Dendritic cell treated with granulocyte-macrophage colony-stimulating factor and Interleukin-4, amounts not matched to agents 40 ng/mL and 50 ng/mL, for 4 days (primary cell): ENCODE results near the gene SYT3.
"Not testable (repeated sequence)": the region's sequence is repeated elsewhere in the genome, so short reads cannot be mapped to it uniquely, and the experiment has no call there.

Experiments used
- H3K27ac Mint-ChIP-seq: one replicate; pipeline ENCODE4 v1.8.0; 2022; ENCODE audit warnings: mild to moderate bottlenecking, mixed read lengths
- H3K27me3 Mint-ChIP-seq: one replicate; pipeline ENCODE4 v1.8.0; 2022; ENCODE audit warnings: mild to moderate bottlenecking, mixed read lengths
- H3K36me3 Mint-ChIP-seq: one replicate; pipeline ENCODE4 v1.8.0; 2022; ENCODE audit warnings: low read depth, mixed read lengths
- H3K4me1 Mint-ChIP-seq: one replicate; pipeline ENCODE4 v1.8.0; 2022; ENCODE audit warnings: low read depth, mixed read lengths
- H3K4me3 Mint-ChIP-seq: one replicate; pipeline ENCODE4 v1.8.0; 2022; ENCODE audit warnings: mild to moderate bottlenecking, moderate library complexity, mixed read lengths
- H3K9me3 Mint-ChIP-seq: one replicate; pipeline ENCODE4 v1.8.0; 2022; ENCODE audit warnings: mixed read lengths
- intact Hi-C: fragments of 100-400 bp; cut with micrococcal nuclease; formaldehyde crosslinking; loops from one replicate; pipeline ENCODE4 v1.15.0; 2022

Gene SYT3

GRCh38 chr19:50633973-50634372 is 5.7 kb downstream of the SYT3 start:
- no peak overlapping the region for H3K27ac Mint-ChIP-seq
- peaks cover 9% of the 10 kb centered on the region for H3K9me3 Mint-ChIP-seq
- no peaks in the 10 kb centered on the region for H3K4me1 Mint-ChIP-seq
- H3K27me3 Mint-ChIP-seq: peaks cover 29% of the 10 kb centered on the region
- H3K4me3 Mint-ChIP-seq: no peak overlapping the region
- H3K36me3 Mint-ChIP-seq: no peaks in the 10 kb centered on the region
- intact Hi-C loops: no loop called here

GRCh38 chr19:50633359-50633758 is 6.3 kb downstream of the SYT3 start:
- Mint-ChIP-seq H3K27ac (no peak overlapping the region), H3K4me1 (no peaks in the 10 kb centered on the region), H3K4me3 (no peak overlapping the region), H3K36me3 (no peaks in the 10 kb centered on the region), H3K9me3 (peaks cover 9% of the 10 kb centered on the region), H3K27me3 (peaks cover 23% of the 10 kb centered on the region)
- intact Hi-C loops: no loop called here

GRCh38 chr19:50632151-50632835 is 7.4 kb downstream of the SYT3 start:
- peaks cover 14% of the 10 kb centered on the region for H3K27me3 Mint-ChIP-seq
- H3K4me3 Mint-ChIP-seq: no peak overlapping the region
- intact Hi-C loops: no loop called here
- no peaks in the 10 kb centered on the region for H3K4me1 Mint-ChIP-seq
- H3K27ac Mint-ChIP-seq: no peak overlapping the region
- peaks cover 9% of the 10 kb centered on the region for H3K9me3 Mint-ChIP-seq
- no peaks in the 10 kb centered on the region for H3K36me3 Mint-ChIP-seq

- intact Hi-C loops: no loop called here
- Mint-ChIP-seq H3K27ac (no peak overlapping the region), H3K9me3 (peaks cover 9% of the 10 kb centered on the region), H3K36me3 (no peaks in the 10 kb centered on the region), H3K27me3 (peaks cover 7% of the 10 kb centered on the region), H3K4me1 (no peaks in the 10 kb centered on the region), H3K4me3 (no peak overlapping the region)
Measured at GRCh38 chr19:50629801-50630200, 9.9 kb downstream of the SYT3 start.

- Mint-ChIP-seq H3K9me3 (peaks cover 6% of the 10 kb centered on the region), H3K4me3 (no peak overlapping the region), H3K27ac (no peak overlapping the region), H3K36me3 (no peaks in the 10 kb centered on the region), H3K4me1 (no peaks in the 10 kb centered on the region), H3K27me3 (peaks cover 7% of the 10 kb centered on the region)
- intact Hi-C loops: no loop called here
Measured at GRCh38 chr19:50629194-50629593, 10.5 kb downstream of the SYT3 start.

GRCh38 chr19:50628551-50628950 is 11.1 kb downstream of the SYT3 start:
- peaks cover 7% of the 10 kb centered on the region for H3K27me3 Mint-ChIP-seq
- H3K4me1 Mint-ChIP-seq: no peaks in the 10 kb centered on the region
- H3K9me3 Mint-ChIP-seq: no peaks in the 10 kb centered on the region
- intact Hi-C loops: no loop called here
- no peak overlapping the region for H3K27ac Mint-ChIP-seq
- H3K4me3 Mint-ChIP-seq: no peak overlapping the region
- H3K36me3 Mint-ChIP-seq: no peaks in the 10 kb centered on the region

GRCh38 chr19:50628146-50628545 is 11.5 kb downstream of the SYT3 start:
- intact Hi-C loops: no loop called here
- Mint-ChIP-seq H3K4me3 (no peak overlapping the region), H3K27me3 (peaks cover 7% of the 10 kb centered on the region), H3K9me3 (no peaks in the 10 kb centered on the region), H3K27ac (no peak overlapping the region), H3K36me3 (no peaks in the 10 kb centered on the region), H3K4me1 (no peaks in the 10 kb centered on the region)

- Mint-ChIP-seq H3K9me3 (no peaks in the 10 kb centered on the region), H3K27ac (no peak overlapping the region), H3K4me1 (no peaks in the 10 kb centered on the region), H3K27me3 (peaks cover 7% of the 10 kb centered on the region), H3K36me3 (no peaks in the 10 kb centered on the region), H3K4me3 (no peak overlapping the region)
- intact Hi-C loops: no loop called here
Measured at GRCh38 chr19:50626795-50627194, 12.9 kb downstream of the SYT3 start.

GRCh38 chr19:50626011-50626410 is 13.7 kb downstream of the SYT3 start:
- peaks cover 5% of the 10 kb centered on the region for H3K27me3 Mint-ChIP-seq
- intact Hi-C loops: no loop called here
- H3K9me3 Mint-ChIP-seq: no peaks in the 10 kb centered on the region
- no peaks in the 10 kb centered on the region for H3K36me3 Mint-ChIP-seq
- no peak overlapping the region for H3K4me3 Mint-ChIP-seq
- H3K27ac Mint-ChIP-seq: no peak overlapping the region
- no peaks in the 10 kb centered on the region for H3K4me1 Mint-ChIP-seq

GRCh38 chr19:50624949-50625600 is 14.6 kb downstream of the SYT3 start:
- Mint-ChIP-seq H3K4me1 (no peaks in the 10 kb centered on the region), H3K27ac (no peak overlapping the region), H3K36me3 (no peaks in the 10 kb centered on the region), H3K4me3 (no peak overlapping the region), H3K9me3 (no peaks in the 10 kb centered on the region), H3K27me3 (peaks cover 3% of the 10 kb centered on the region)
- intact Hi-C loops: no loop called here

GRCh38 chr19:50620394-50620906 is 19.2 kb downstream of the SYT3 start:
- H3K36me3 Mint-ChIP-seq, H3K4me3 Mint-ChIP-seq, H3K9me3 Mint-ChIP-seq, H3K27ac Mint-ChIP-seq, intact Hi-C loops, H3K27me3 Mint-ChIP-seq, H3K4me1 Mint-ChIP-seq: not testable (repeated sequence)

GRCh38 chr19:50619184-50619583 is 20.5 kb downstream of the SYT3 start:
- not testable (repeated sequence) for H3K36me3 Mint-ChIP-seq

GRCh38 chr19:50618379-50618778 is 21.3 kb downstream of the SYT3 start:
- H3K4me3 Mint-ChIP-seq, intact Hi-C loops, H3K27ac Mint-ChIP-seq: not testable (repeated sequence)

More at GRCh38 chr19:50619184-50619583, 20.5 kb downstream of the SYT3 start:
- H3K4me3 Mint-ChIP-seq, H3K4me1 Mint-ChIP-seq, H3K27ac Mint-ChIP-seq, H3K27me3 Mint-ChIP-seq, intact Hi-C loops, H3K9me3 Mint-ChIP-seq: not testable (repeated sequence)

GRCh38 chr19:50612504-50613404 is 26.9 kb downstream of the SYT3 start:
- H3K4me3 Mint-ChIP-seq, H3K36me3 Mint-ChIP-seq, H3K4me1 Mint-ChIP-seq, intact Hi-C loops, H3K9me3 Mint-ChIP-seq, H3K27ac Mint-ChIP-seq: not testable (repeated sequence)
- H3K27me3 Mint-ChIP-seq: peaks cover 13% of the 10 kb centered on the region

More at GRCh38 chr19:50618379-50618778, 21.3 kb downstream of the SYT3 start:
- not testable (repeated sequence) for H3K36me3 Mint-ChIP-seq, H3K4me1 Mint-ChIP-seq, H3K9me3 Mint-ChIP-seq, H3K27me3 Mint-ChIP-seq
